ENCODE measurements around the gene MYH11. TPM values are rescaled to one million over a fixed set of nuclear protein-coding genes. Genes with fewer than 3 reads are reported as not detected.
A peak's percentile ranks its signal among the peaks of the same experiment; 100 is the strongest.

Gene MYH11
- total RNA-seq = 1,000 to 10,000 TPM in 1 of 4 donors, 100 to 1,000 TPM in 3; 121 to 1,349 (median 217) TPM

DNA sequence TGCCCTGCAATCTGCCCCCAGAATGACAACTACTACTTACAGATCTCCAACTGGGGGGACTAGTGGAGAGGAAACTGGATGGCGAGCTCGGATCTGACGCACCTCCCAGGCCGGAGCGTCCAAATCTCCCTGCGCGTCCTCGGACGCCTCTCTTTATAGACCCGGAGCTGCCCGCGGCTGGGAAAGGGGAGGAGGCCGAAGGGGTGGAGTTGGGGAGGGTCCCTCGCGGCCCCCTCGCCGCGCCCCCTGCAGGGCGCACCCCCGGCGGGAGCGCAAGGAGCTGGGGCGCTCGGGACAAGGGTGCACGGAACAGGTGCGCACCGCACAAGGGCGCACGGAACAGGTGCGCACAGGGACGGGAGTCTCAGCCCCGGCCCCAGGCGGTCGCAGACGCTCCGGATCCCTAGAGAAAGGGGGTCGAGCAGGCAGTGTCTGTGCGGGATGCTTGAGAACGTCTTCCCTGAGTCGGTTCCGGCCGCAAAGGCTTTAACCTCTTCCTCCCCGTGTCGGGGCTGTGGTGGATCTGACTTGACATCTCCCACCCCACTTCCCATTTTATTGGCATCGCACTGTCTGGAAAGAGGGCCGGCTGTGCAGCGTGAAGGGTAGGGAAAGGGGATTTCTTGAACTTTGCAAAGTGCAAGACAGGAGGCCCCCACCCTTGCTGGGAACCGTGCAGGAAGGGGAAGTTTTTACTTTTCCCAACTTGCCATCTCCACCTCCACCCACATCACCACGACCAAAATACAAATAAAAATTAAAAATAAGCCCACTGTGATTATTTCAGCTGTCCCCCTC lies at the start of gene MYH11:
Gene MYH11, minus strand, starts transcription at position 128 of the 798 bp plus-strand sequence. CDS start 18,776 bp downstream, outside the sequence.
- DNase-seq = no peak
- intact Hi-C loops (cut with DNase I) = no loop called here
- peak within 1 kb of the TSS; percentile 19 to 66 (median 38) for H3K4me3 ChIP-seq

DNA sequence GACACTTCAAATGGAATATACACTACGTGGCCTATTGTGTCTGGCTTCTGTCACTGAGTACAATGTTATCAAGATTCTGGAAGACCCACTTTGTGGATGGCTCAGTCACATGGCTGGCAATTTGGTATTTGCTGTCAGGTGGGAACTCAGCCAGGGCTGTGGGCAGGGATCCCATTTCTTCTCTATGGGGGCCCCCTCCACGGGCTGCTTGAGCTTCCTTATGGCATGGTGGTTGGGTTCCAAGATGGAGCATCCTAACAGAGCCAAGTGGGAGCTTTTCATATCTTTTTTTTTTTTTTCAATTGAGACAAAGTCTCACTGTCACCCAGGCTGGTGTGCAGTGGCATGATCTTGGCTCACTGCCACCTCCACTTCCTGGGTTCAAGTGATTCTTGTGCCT lies 49.6 kb upstream of the MYH11 start:
- Histone ChIP-seq H3K36me3 (no peaks in the 10 kb centered on the region), H3K9me3 (peaks cover 0 to 4% (median 0%) of the 10 kb centered on the region in 3 donors), H3K27ac (no peak overlapping the region), H3K27me3 (no peaks in the 10 kb centered on the region), H3K4me3 (no peak overlapping the region), H3K4me1 (peaks cover 0 to 2% (median under 1%) of the 10 kb centered on the region in 3 donors)
- WGBS, 2 donors = 74 to 90% methylated on average over 2 of the region's 2 CpGs
- DNase-seq = no peak
- TF ChIP-seq POLR2A (IDR thresholded peaks at IDR 0.05) = no peak
- TF ChIP-seq, protein P1, sequence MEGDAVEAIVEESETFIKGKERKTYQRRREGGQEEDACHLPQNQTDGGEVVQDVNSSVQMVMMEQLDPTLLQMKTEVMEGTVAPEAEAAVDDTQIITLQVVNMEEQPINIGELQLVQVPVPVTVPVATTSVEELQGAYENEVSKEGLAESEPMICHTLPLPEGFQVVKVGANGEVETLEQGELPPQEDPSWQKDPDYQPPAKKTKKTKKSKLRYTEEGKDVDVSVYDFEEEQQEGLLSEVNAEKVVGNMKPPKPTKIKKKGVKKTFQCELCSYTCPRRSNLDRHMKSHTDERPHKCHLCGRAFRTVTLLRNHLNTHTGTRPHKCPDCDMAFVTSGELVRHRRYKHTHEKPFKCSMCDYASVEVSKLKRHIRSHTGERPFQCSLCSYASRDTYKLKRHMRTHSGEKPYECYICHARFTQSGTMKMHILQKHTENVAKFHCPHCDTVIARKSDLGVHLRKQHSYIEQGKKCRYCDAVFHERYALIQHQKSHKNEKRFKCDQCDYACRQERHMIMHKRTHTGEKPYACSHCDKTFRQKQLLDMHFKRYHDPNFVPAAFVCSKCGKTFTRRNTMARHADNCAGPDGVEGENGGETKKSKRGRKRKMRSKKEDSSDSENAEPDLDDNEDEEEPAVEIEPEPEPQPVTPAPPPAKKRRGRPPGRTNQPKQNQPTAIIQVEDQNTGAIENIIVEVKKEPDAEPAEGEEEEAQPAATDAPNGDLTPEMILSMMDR (IDR thresholded peaks at IDR 0.05) = no peak
- intact Hi-C loops (cut with DNase I) = no loop called here

More for the DNA sequence above, at the start of gene MYH11:
- Histone ChIP-seq H3K27ac (peak within 1 kb of the TSS; percentile 28 to 88 (median 76)), H3K36me3 (no peaks in the 10 kb centered on the region), H3K4me1 (peaks cover 12 to 22% (median 16%) of the 10 kb centered on the region in 3 donors), H3K9me3 (no peaks in the 10 kb centered on the region), H3K27me3 (peaks cover 0 to 50% (median 5%) of the 10 kb centered on the region in 4 donors)
- WGBS, 2 donors = 0 to 5% methylated on average over 16 to 19 of the region's 49 CpGs
- TF ChIP-seq POLR2A (IDR thresholded peaks at IDR 0.05) = peak in 2 of 4 donors; percentile 39 to 83
- TF ChIP-seq, protein P1 (IDR thresholded peaks at IDR 0.05) = no peak

DNA sequence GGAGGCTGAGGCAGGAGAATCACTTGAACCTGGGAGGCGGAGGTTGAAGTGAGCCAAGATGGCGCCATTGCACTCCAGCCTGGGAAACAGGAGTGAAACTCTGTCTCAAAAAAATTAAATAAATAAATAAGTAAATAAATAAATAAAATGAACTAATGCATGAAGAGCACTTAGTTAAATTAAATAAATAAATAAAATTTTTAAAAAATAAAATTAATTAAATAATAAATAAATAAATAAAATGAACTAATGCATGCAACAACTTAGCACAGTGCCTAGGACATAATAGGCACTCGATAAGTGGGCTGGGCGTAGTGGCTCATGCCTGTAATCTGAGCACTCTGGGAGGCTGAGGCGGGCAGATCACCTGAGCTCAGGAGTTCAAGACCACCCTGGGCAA lies 47.1 kb upstream of the MYH11 start:
- H3K27me3 ChIP-seq = no peaks in the 10 kb centered on the region
- DNase-seq = no peak
- H3K9me3 ChIP-seq = peaks cover 0 to 4% (median 0%) of the 10 kb centered on the region in 3 donors
- H3K27ac ChIP-seq = no peak overlapping the region
- peaks cover 5 to 26% (median 8%) of the 10 kb centered on the region in 3 donors for H3K4me1 ChIP-seq
- H3K36me3 ChIP-seq = no peaks in the 10 kb centered on the region
- WGBS, 2 donors = 83 to 95% methylated on average over 5 of the region's 5 CpGs
- H3K4me3 ChIP-seq = no peak overlapping the region
- TF ChIP-seq, protein P1 (IDR thresholded peaks at IDR 0.05) = no peak
- TF ChIP-seq POLR2A (IDR thresholded peaks at IDR 0.05) = no peak
- intact Hi-C loops (cut with DNase I) = no loop called here

DNA sequence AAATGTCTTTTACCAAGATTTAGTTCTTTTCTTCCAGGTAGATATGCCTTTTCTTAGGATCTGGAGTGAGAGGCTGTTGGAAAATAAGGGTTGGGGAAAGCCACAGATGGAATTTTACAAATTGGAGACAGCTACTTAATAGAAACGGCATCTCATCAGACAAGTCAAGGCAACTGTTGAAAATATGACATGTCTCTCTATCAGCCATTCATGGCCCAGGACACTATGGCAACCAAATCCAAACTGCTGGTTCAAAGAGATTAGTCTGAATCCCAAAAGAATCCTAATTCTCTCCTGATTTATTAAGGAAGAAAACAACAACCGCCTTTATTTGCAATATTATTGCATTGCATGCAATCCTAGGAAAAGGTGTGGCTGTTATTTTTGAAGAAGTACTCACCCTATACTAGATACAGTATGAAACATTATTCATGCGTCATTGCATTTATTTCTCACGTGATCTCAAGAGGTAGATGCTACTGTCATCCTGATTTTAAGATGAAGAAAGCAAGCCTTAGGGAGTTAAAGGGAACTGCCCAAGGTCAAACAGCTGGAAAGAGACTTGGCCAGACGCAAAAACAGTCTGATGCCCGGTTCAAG lies 44.2 kb upstream of the MYH11 start:
- Histone ChIP-seq H3K27me3 (no peaks in the 10 kb centered on the region), H3K9me3 (no peaks in the 10 kb centered on the region), H3K4me3 (no peak overlapping the region), H3K36me3 (no peaks in the 10 kb centered on the region), H3K27ac (peak overlapping the region; percentile 2 to 79 (median 73)), H3K4me1 (peaks cover 5 to 47% (median 8%) of the 10 kb centered on the region in 3 donors)
- TF ChIP-seq, protein P1 (IDR thresholded peaks at IDR 0.05) = no peak
- TF ChIP-seq POLR2A (IDR thresholded peaks at IDR 0.05) = no peak
- intact Hi-C loops (cut with DNase I) = no loop called here
- 26 to 39% methylated on average over 6 of the region's 6 CpGs for WGBS, 2 donors
- DNase-seq = no peak

DNA sequence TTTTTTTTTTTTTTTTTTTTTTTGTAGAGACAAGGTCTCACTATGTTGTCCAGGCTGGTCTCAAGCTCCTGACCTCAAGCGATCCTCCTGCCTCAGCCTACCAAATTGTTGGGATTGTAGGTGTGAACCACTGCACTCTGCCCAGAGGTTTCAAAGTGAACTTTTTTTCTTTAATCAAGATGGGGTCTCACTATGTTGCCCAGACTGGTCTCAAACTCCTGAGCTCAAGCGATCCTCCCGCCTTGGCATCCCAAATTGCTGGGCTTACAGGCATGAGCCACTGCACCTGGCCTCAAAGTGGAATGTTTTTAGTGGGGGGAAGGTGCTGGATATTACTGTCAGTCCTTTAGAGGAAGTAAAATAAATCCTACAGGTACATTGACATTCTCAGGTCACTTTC lies 43.5 kb upstream of the MYH11 start:
- 36 to 54% methylated on average over 3 of the region's 3 CpGs for WGBS, 2 donors
- H3K27ac ChIP-seq = peak overlapping the region; percentile 2 to 79 (median 73)

More for the DNA sequence above, 43.5 kb upstream of the MYH11 start:
- no peaks in the 10 kb centered on the region for H3K36me3 ChIP-seq
- intact Hi-C loops (cut with DNase I) = no loop called here
- H3K4me1 ChIP-seq = peaks cover 5 to 53% (median 11%) of the 10 kb centered on the region in 3 donors
- no peak overlapping the region for H3K4me3 ChIP-seq
- TF ChIP-seq, protein P1 (IDR thresholded peaks at IDR 0.05) = no peak
- no peak for TF ChIP-seq POLR2A (IDR thresholded peaks at IDR 0.05)
- no peaks in the 10 kb centered on the region for H3K9me3 ChIP-seq
- H3K27me3 ChIP-seq = no peaks in the 10 kb centered on the region
- no peak for DNase-seq

Measured in esophagus squamous epithelium (tissue), 5 donors.